Measurements from ENCODE around the gene TMEM170B.

DNA sequence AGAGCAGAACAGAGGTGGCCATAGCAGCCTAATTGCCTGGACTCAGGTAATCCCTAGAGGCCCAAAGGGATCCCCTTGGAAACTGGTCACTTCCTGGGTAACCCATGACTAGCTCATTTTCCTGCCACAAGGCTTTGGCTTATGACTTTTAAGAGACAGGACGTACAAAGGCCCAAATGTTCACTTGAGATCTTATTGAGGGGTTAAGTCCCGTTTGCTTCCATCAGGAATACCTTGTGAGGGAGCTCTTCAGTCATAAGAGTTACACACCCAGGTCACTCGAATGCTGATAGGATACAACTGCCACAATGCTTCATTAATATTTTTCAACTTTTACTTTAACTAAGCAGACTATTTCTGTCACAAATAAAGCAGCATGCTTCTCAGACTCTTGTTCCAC lies 51.7 kb downstream of the TMEM170B start:
- TF ChIP-seq, protein P1, sequence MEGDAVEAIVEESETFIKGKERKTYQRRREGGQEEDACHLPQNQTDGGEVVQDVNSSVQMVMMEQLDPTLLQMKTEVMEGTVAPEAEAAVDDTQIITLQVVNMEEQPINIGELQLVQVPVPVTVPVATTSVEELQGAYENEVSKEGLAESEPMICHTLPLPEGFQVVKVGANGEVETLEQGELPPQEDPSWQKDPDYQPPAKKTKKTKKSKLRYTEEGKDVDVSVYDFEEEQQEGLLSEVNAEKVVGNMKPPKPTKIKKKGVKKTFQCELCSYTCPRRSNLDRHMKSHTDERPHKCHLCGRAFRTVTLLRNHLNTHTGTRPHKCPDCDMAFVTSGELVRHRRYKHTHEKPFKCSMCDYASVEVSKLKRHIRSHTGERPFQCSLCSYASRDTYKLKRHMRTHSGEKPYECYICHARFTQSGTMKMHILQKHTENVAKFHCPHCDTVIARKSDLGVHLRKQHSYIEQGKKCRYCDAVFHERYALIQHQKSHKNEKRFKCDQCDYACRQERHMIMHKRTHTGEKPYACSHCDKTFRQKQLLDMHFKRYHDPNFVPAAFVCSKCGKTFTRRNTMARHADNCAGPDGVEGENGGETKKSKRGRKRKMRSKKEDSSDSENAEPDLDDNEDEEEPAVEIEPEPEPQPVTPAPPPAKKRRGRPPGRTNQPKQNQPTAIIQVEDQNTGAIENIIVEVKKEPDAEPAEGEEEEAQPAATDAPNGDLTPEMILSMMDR (IDR thresholded peaks at IDR 0.05), result no peak
- TF ChIP-seq POLR2A (IDR thresholded peaks at IDR 0.05), result no peak
